Stimulated activated CD4-positive, alpha-beta T cell treated with anti-CD3 and anti-CD28 coated beads, Interleukin-1b, Interleukin-23, amount 100 ng/mL, for 24 hours (primary cell): Measurements from ENCODE around the gene RNF146.
"Not testable (repeated sequence)": the region's sequence is repeated elsewhere in the genome, so short reads cannot be mapped to it uniquely, and the experiment has no call there.

Experiments used
- DNase-seq, 4 experiments: peaks; one replicate each; pipeline ENCODE4 v3.0.0-alpha.2; 2020; ENCODE audit warnings: low read depth in 4 of 4, low spot score in 1 of 4

Gene RNF146

DNA sequence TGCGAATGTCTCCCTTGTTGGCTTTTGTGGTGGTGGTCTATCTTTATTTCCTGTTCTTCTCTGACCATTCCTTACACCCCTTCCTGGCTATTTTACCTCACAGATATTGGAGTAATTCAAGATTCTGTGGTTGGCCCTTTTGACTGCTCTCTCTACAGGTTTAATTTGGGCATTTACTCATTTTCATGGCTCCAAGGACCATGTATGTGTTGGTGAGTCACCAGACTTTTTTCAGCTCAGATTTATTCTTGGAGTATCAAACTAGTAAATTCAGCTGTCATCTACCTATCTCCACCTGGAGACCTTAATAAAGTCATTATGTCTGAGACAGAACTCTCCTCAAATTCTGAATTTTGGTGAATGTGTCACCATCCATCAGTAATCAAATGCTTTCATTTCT is 15.5 kb downstream of the RNF146 start:
- DNase-seq: no peak

DNA sequence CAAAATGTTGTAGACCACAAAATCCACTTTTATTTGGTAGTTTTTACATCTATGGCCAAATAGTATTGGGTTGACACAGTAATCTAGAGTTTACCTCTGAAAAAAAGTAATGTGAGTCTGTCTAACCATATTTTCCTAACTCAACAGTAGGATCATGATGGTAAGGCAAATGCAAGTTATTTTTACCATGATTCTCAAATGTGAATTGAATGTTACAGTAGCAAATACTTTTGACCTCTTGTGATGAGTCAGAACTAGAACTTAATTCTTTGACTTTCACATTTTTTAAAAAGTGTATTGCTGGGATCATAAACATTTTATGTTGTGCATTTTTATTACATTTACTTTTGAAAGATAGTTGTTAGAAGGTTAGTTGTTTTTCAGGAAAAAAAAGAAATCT is 22.0 kb downstream of the RNF146 start:
- DNase-seq: no peak

DNA sequence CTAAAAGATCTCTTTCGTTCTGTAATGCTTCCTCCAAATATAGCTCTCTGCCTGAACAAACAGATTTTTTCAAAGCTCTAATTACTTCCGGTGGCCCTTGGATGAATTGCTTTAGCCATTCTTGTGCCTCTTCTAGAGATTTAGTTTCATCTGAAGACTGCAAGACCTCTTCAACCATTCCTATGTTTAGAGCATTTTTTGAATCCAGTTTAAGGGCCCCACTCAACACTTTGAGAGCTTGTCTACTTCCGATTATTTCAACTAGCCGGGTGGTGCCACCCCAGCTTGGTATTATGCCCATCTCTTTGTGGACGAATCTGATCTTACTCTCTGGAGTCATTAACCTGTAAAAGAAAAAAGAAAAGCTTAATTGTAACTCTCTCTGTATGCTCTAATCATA is 23.3 kb downstream of the RNF146 start:
- no peak for DNase-seq

DNA sequence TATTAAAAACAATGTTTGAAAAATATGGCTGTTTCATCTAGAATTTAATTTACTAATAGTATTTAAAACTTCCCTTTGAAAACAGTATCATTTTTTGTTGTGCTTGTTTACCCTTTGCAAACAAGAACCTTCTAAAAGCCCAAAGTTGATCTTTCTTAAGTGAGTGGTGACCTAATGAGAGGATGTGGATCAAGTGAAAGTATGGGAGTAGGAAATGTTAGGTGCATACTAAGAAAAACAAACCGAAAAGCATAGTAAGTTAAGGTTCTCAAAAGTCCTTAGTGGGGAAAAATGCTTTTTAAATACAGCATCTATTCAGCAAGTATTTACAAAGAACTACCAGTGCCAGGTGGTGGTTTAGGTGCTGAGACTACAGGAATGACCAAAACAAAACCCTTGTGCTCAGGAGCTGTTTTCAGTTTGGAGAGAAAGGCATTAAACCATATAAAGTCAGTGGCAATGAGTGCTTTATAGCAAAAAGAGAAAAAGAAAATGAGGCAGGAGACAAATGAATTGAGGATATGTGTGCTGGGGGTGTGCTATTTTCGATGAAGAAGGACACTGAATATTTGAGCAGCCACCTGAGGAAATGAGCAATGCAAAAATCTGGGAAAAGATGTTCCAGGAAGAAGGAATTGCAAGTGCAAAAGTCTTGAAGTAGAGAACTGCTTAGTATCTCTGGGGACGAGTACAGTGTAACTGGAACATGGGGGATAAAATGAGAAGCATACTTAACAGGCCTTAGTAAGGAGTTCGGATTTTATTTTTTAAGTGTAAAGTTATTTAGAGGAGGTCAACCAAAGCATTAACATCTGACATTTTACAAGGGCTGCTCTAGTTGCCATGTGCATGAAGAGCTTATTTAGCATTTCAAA is 24.0 kb downstream of the RNF146 start:
- DNase-seq: no peak

DNA sequence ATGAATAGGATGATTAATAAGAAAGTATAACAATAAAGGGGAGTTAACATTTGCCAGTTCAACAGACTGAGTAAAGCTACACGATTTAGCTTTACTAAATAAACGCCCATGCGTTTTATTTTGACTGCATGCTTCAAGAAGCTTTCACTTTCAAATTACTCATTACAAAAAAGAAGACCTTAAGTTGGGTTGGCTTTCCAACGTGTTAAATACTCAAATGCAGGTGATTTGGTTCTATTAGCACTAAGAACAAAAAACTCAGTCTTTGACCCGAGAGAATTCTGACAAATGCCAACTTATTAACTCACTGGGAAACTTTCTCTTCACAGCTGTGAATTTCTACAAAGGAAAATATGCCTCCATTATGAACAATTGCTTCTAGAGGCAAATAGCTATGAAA is 24.8 kb downstream of the RNF146 start:
- no peak for DNase-seq

DNA sequence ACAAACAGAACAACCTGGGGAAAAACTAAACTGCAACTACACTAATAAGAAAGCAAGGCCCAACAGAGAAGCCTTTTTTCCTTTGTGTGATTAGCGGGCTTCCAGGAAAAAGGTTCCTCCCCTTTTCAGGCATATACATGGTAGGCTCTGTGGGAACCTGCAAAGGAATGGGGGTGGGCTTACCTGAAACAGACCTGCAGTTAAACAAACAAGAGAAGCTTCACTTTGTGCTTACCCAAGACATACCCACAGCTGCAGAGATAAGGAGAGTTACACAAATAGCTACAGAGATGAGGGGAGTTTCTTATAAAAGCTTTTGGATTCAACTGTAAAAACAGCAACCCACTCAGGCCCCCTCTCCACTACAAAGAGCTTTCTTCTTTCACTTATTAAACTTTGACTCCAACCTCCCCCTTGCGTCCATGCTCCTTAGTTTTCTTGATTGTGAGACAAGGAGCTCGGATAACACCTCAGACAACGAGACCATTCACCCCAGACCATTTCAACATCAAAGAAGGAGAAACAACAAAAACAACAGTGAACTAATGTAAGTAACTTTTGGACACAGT is 30.9 kb downstream of the RNF146 start:
- no peak for DNase-seq

DNA sequence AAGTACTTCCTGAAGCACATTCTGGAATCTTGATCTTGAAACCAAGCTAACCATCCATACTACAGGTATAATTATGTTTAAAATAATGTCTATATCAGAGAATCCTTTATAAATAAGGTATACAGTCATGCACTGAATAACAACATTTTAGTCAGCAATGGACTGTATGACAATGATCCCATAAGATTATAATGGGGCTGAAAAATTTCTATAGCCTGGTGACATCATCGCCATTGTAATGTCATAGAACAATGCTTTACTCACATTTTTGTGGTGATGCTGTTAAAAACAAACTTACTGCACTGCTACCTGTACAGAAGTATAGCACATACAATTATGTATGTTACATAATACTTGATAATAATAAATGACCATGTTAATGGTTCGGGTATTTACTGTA is 31.8 kb downstream of the RNF146 start:
- no peak for DNase-seq

DNA sequence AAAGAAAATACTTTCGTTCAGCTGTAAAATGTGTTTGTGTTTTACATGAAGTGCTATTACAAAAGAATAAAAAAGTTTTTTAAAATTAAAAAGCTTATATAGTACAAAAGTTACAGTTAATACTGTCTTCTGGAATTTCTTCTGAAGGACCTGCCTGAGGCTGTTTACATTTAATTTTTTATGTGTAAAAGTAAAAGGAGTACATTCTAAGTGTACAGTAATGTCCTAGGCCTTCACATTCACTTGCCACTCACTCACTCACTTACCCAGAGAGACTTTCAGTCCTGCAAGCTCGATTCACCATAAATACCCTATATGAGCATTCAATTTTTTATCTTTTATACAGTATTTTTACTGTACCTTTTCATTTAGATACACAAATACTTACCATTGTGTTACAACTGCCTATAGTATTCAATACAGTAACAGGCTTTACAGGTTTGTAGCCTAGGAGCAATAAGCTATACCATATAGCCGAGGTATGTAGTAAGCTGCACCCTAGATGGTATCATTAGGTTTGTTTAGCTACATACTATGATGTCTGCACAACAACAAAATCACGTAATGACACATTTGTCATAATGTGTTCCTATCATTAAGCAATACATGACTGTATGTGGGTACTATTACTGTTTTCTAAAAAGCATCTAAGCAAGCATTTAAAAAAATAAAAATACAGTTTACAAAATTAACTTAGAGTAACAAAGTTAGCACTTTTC is 33.0 kb downstream of the RNF146 start:
- DNase-seq: no peak

DNA sequence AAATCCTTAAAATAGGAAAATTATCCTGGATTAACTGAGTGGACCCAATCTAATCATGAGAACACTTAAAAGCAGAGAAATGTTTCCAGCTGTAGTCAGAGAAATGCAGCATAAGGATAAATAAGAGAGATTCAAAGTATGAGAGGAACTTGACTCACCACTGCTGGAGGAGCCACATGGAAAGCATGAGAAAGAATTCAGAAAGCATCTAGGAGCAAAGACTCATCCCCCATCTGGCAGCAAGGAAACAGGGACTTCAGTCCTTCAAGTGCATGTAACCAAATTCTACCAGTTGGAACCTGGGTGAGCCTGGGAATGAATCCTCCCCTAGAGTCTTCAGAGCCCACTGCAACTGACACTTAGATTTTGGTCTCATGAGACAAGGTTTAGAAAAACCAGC is 33.7 kb downstream of the RNF146 start:
- no peak for DNase-seq

DNA sequence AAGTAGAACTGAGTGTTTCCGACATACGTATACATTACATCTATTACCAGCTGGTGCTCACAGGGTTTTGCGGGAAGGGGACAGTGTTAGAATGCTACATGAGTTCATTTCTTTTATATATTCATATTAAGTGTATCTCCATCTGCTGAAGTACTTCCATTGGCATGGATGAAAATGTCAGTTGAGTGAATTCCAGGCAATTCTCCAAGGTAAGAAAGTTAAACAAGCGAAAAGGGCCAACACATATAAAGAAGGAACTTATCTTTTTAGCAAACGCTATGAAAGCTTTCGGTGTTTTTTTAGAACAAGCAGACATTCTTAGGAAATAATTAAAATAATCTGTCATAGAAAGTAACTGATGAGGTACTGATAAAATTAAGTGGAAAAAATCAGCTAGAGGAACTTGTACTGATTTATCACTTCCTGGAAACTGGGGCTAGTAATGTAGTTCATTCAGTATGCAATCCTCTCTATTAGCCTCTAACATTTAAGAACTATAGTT is 34.6 kb downstream of the RNF146 start:
- no peak for DNase-seq

DNA sequence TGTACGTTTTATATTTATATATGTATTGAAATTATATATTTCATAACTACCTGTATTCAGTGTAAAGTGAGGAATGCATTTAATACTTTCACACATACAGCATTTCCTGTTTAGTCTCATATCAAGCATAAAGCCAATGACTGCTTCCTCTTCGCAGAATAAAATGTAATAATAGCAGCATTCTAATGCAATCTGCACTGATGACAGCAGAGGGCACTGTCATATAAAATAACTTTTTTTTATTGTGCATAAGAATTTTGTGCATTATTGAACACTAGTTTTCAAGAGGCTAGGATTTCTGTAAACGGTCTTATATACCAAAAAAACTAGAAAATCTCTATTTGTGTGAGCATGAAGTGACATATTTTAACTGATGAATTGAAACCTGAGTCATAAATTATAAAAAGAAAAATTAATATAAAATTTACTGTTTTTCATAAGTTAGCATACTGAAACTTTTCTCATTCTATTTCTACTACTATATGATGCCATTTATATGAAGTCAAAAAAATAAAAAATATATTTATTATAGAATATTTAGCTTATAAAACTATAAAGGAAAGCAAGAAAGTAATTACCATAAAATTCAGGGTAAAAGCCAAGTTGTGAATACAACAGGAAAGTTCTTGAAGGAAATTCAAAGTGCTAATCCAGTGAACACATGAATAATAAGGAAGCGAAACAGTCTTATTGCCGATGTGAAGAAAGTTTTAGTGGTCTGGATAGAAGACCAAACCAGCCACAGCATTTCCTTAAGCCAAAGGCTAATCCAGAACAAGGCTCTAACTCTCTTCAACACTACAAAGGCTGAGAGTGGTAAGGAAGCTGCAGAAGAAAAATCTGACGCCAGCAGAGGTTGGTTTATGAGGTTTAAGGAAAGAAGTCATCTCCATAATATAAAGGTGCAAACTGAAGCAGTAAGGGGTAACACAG is 36.3 kb downstream of the RNF146 start:
- DNase-seq: no peak

DNA sequence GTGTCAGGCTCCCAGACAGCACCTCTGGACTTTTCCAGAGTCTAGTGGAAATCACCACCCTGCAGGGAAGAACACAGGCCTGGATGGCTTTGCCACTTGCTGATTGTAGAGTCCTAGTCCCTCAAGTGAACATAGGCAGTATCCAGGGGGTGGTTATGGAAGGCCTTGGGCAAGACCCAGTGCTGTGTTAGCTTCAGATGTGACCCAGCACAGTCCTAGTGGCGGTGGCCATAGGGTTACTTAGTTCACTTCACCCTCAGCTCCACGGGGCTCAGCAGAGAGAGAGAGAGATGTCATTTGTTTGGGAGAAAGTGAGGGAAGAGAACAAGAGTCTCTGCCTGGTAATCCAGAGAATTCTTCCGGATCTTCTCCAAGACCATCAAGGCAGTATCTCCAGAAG is 37.3 kb downstream of the RNF146 start:
- no peak for DNase-seq

DNA sequence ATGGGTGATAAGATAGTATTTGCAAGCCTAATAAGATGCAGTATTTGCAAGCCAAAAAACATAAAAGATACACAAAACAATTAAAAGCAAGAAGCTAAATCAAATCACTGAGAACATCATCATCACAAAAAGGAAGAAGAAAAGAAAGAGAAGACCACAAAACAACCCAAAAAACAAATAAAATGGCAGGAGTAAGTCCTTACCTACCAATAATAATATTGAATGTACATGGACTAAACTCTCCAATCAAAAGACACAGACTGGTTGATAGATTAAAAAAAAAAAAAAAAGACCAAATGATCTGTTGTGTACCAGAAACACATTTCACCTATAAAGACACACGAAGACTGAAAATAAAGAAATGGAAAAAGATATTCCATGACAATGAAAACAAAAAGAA is 39.1 kb downstream of the RNF146 start:
- no peak for DNase-seq

DNA sequence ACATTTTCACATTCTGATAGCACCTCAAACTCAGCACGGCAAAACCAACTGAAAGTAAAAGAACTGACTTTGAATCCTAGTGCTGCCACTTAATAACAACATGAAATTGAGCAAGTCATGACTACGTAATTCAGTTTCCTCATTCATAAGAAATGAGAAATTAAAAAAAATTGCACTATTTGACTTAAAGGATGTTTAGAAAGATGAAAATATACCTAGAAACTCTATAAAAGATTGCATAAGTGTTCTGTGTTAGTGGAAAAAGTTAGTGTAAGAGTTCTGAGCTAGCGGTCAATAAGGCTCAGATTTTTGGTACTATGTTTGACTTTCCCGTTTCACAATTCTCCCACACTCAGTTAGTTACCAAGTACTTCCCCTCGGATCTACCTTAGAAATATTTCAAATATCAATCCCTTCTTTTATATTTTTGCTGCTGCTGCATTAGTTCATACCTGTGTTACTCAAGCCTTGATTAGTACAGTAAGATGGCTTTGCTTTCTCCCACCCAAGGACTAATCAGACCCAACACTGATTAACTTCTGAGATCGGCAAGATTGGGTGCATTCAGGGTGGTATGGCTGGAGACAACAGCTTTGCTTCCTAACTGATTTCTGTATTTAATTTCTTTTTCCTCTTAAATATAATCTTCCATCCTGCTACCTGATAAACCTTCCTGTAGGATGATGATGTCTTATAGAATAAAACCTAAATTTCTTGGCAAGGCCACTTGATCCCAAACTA is 50.9 kb downstream of the RNF146 start:
- DNase-seq: no peak

DNA sequence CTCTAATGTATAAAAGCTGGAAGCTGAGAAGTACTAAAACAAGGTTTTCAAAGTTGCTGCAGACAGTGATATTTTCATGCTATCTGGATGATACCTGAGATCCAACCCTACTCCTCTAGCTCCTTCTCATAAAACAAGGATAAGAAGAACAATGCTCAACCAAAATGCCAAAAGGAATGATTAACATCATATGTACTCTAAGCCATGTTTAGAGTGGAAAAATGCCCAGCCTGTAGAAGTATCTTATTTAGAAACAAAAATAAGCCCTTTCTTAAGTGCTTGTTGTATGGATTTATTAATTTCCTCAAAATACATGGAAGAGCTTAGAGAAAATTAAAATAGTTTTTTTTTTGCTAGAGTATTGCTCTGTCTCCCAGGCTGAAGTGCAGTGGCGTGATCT is 53.0 kb downstream of the RNF146 start:
- no peak for DNase-seq

DNA sequence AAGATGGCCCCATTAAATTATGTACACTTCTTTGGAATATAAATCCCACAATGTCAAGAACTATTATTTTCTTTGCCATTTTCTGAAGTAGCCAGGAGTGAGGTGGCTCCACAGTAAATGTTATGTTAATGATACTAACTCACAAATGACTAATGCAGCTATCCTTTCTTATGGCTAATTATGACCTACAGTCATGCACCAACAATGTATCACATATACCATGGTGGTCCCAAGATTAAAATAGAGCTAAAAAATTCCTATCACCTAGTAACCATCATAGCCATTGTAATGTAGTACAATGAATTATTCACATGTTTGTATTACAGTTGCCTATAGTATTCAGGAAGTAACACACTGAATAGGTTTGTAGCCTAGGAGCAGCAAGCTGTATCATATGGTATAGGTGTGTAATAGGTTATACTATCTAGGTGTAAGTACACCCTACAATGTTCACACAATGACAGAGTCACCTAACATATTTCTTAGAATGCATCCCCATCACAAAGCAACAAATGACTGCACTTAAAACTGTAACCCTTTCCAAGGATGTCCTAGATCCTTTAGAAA is 61.5 kb downstream of the RNF146 start:
- no peak for DNase-seq

DNA sequence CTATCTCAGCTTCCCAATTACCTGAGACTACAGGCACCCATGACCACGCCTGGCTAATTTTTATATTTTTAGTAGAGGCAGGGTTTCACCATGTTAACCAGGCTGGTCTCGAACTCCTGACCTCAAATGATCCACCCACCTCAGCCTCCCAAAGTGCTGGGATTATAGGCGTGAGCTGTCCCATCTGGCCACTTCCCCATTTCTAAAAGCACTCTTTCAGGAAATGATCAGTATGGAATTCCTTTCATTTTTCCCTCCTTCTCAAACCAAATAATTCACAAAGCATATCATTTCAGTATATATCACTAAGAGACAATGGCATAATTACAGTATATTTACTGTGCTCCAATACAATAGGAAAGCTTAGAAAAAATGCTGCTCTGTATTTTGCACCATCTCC is 64.6 kb downstream of the RNF146 start:
- not testable (repeated sequence) for DNase-seq

DNA sequence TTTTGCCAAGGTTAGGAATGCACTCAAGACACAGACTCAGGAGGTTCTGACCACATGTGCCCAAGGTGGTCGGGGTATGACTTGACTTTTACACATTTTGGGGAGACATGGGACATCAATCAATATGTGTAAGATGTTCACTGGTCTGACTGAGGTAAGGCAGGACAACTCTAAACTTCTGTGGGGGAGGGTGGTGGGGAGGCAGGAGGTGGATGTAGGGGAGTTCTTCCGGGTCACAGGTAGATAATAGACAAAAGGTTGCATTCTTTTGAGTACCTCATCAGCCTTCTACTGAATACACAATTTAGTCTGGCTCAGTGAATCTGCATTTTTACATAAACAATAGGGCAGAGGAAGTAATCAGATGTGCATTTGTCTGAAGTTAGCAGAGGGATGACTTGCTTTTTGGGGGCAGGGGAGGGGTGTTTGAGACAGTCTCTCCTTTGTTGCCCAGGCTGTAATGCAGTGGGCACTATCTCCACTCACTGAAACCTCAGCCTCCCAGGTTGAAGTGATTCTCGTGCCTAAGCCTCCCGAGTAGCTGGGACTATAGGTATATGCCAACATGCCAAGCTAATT is 65.8 kb downstream of the RNF146 start:
- DNase-seq: no peak
